Endometrial microvascular endothelial cells (primary cell): Measurements from ENCODE around the gene KDM1A. TPM values are rescaled to one million over a fixed set of nuclear protein-coding genes. Genes with fewer than 3 reads are reported as not detected.
"Not testable (repeated sequence)": the region's sequence is repeated elsewhere in the genome, so short reads cannot be mapped to it uniquely, and the experiment has no call there.

Source experiments
- in situ Hi-C: cut with HindIII; loops from 2 replicates; pipeline ENCODE4 v1.10.0; 2017; ENCODE audit warnings: low sequenced_read_pairs, low pct_unique_long_range_greater_than_20kb; ENCODE audit errors: inconsistent ontology term
- total RNA-seq: library from RNA; depleted of rRNA; stranded (reverse); fragments of >200 nt; gene quantifications from one replicate; pipeline ENCODE4 v1.2.3, GENCODE V29; 2015; ENCODE audit errors: inconsistent ontology term

The KDM1A gene
- 114 TPM for total RNA-seq

DNA sequence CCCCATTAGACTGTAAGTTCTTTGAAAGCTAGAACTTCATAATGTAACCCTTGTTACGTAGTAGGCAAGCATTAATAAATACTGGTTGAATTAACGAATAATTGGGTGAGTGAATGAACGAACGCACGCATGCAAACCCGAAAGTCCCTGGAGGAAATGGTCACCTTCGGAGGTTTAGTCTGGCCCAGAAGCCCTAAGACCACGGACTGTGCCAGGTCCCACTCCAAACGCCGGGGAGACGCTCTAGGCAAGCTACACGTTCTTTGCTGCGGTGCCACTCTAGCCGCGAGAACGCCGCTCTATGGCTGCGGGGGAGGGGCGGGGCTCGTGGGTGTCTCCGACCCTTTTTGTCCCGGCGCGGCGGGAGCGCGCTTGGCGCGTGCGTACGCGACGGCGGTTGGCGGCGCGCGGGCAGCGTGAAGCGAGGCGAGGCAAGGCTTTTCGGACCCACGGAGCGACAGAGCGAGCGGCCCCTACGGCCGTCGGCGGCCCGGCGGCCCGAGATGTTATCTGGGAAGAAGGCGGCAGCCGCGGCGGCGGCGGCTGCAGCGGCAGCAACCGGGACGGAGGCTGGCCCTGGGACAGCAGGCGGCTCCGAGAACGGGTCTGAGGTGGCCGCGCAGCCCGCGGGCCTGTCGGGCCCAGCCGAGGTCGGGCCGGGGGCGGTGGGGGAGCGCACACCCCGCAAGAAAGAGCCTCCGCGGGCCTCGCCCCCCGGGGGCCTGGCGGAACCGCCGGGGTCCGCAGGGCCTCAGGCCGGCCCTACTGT lies at the start of gene KDM1A:
KDM1A (plus strand) TSS at position 375 of the 769 bp plus-strand sequence; CDS start at position 504, 129 bp downstream.
- in situ Hi-C loops: no loop called here

- in situ Hi-C loops: no loop called here
These were observed 49.2 kb upstream of the KDM1A start for GRCh38 chr1:22970096-22970495.

GRCh38 chr1:22971161-22971560 lies 48.1 kb upstream of the KDM1A start:
- in situ Hi-C loops: no loop called here

GRCh38 chr1:22971611-22972405 lies 47.5 kb upstream of the KDM1A start:
- in situ Hi-C loops: no loop called here

DNA sequence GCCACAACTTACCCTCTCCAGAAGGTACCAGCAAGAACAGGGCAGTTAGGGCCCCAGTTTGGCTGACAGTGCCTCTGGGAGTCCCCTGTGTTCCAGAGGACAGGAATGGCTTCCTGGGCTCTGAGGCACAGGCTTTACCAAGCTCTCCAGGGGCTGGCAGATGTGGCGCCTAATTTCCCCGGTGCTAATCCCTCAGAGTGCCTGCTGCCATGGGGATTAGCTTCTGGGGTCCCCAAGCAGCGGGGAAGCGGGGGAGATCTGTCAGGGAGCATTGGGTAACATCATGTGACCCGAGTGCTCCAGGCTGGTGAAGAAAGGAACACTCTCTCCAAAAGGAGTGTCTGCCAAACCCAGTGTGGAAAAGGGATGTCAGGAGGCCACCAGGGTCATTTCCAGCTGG lies 46.5 kb upstream of the KDM1A start, which contains the start of gene LACTBL1:
LACTBL1 (minus strand) TSS at position 107 of the 400 bp plus-strand sequence. CDS start 550 bp downstream, outside the sequence.
- in situ Hi-C loops: no loop called here

DNA sequence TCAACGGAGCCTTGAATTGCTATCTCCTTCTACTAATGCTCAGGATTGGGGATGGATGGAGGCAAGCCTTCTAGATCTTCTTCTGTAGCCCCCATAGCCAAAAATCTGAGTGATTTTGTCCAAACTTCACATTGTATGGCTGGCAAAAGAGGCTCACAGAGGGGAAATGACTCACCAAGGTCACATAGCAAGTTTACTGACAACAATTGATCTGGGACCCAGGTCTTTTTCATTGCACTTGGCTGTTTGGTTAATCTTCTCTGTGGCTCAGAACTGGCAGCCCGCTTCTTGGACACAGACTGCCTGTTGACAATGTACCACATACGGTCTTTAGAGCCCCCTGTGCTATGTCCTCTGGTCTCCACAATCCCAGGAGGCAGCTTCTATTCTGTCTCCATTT lies 43.6 kb upstream of the KDM1A start:
- in situ Hi-C loops: no loop called here

GRCh38 chr1:22976127-22976460 lies 43.2 kb upstream of the KDM1A start:
- in situ Hi-C loops: no loop called here

- in situ Hi-C loops: no loop called here
These were observed 42.6 kb upstream of the KDM1A start for GRCh38 chr1:22976461-22977243.

GRCh38 chr1:22978299-22978698 lies 41.0 kb upstream of the KDM1A start:
- in situ Hi-C loops: no loop called here

- in situ Hi-C loops: not testable (repeated sequence)
These were observed 38.8 kb upstream of the KDM1A start for GRCh38 chr1:22980471-22980790.

DNA sequence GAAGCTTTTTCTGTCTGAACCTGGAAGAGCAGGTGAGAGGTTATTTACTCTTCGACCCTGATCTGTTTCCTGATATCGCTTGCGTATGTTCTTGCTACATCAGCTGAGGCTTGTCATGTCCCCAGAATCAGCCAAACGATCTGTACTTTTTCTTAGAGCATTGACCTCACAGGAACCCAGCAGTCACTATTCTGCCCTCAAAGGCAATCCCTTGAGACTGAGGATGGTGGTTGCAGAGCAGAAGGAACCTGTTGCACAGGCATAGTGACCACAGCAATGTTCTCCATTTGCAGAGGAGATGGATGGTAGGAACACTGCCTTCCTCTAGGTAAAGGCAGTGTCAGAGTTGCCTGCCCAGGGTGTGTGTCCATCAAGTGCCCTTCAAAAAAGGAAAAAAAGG lies 35.3 kb upstream of the KDM1A start:
- in situ Hi-C loops: no loop called here

DNA sequence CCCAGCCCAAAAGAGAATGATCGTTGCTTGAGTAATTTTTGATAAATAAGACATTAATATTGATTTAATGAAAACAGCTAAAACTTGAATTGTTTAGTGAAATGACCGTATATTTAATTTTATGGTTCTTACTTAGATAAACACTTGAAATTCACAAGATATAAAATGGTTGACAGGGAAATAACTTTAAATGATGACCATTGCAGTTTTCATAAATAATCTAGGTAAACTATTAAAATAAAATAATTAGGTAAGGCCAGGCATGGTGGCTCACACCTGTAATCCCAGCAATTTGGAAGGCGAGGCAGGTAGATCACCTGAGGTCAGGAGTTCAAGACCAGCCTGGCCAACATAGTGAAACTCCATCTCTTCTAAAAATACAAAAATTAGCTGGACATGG lies 26.9 kb upstream of the KDM1A start:
- in situ Hi-C loops: not testable (repeated sequence)

DNA sequence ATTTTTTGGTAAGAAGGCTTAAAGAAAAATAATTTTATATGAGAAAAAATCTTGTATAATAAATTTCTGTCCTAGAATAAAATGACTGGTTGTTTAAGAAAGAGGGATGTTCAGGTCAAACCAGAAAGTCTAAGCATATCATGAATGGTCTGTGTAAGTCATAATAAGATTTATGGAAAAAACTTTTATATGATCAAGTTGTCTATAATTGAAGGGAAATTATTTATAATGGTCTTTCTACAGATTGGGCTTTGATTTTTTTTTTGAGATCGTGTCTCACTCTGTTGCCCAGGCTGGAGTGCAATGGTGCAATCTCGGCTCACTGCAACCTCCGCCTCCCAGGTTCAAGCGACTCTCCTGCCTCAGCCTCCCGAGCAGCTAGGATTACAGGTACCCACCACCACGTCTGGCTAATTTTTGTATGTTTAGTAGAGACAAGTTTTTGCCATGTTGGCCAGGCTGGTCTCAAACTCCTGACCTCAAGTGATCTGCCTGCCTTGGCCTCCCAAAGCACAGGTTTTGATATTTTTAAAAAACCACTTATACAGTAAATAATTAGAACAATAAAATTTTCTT lies 26.0 kb upstream of the KDM1A start:
- in situ Hi-C loops: not testable (repeated sequence)

DNA sequence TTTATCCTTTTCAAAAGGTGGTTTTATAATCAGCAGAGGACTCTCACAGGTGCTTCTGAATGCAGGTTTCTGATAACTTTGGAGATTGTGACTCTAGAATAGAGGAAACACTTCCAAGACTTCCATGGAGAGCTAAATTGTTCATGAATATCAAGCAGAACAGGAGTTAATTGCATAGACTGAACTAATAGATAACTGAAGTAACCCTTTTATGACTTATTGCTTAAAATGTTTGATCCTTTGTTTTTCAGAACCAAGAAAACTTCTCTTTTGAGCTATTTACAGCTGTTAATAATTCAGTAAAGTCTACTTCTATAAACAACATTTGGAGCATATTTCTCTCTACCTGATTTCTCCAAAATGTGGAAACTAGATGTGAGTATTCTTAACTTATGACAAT lies 23.5 kb upstream of the KDM1A start:
- in situ Hi-C loops: no loop called here

GRCh38 chr1:22997528-22997927 lies 21.7 kb upstream of the KDM1A start:
- in situ Hi-C loops: not testable (repeated sequence)

DNA sequence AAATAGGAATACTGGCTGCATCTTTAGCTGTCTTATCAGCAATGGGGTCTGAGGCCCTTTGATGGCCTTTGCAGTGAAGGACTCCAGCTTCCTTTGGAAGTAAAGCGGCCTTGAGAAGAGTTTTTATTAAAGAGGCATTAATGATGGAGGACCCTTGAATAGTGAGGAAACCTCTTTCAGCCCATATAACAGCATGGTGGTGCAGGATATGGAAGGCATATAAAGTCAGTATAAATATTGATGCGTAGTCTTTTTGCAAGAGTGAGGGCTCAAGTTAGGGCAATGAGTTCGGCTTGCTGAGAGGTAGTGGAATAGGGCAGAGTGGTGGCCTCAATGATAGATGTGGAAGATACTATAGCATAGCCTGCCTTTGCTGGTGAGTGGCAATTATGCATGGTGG lies 19.1 kb upstream of the KDM1A start:
- in situ Hi-C loops: not testable (repeated sequence)

DNA sequence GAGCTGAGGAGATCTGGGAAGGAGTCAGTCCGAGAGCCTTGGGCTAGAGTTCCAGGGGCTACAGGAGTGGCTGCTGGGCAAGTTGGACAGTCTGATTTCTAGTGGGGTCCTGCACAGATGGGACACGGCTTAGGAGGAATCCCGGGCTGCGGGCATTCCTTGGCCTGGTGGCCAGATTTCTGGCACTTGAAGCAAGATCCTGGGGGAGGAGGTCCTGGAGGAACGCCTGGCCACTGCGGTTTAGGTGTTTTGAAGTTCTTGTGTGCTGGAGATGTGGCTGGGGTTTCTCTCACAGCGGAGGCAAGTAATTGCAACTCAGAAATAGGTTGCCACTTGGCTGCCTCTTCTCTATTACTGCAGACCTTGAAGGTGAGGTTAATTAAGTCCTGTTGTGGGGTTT lies 17.1 kb upstream of the KDM1A start:
- in situ Hi-C loops: not testable (repeated sequence)

- in situ Hi-C loops: no loop called here
These were observed 15.2 kb upstream of the KDM1A start for GRCh38 chr1:23004112-23004511.

- in situ Hi-C loops: not testable (repeated sequence)
These were observed 14.5 kb upstream of the KDM1A start for GRCh38 chr1:23004769-23005168.
